K562 (cell line): Measurements from ENCODE around the gene HES5.

Experiments
- ATF2 ChIP-seq: sonication (generic); formaldehyde crosslinking; IDR thresholded peaks from 2 replicates; pipeline ENCODE4 v1.8.1; 2022; ENCODE audit warnings: missing genetic modification reagents
- CTCF ChIP-seq, 3 experiments: IDR thresholded peaks in 2 of 3; conservative IDR thresholded peaks in 1 of 3; 2 replicates each; pipeline ENCODE4 v1.5.1; 2011 to 2012; ENCODE audit warnings: low read length in 3 of 3, mild to moderate bottlenecking in 3 of 3, control low read depth in 2 of 3, improper control_type of control experiment in 1 of 3, inconsistent platforms in 1 of 3, low read depth in 1 of 3, mixed read lengths in 1 of 3, moderate library complexity in 1 of 3; ENCODE audit not compliant: insufficient read depth in 2 of 3
- EZH2 ChIP-seq: IDR thresholded peaks from 2 replicates; pipeline ENCODE4 v1.6.1; 2012; ENCODE audit warnings: low read depth, mild to moderate bottlenecking, inconsistent platforms, low read length, borderline replicate concordance
- JUNB ChIP-seq: fragments of 450-650 bp; formaldehyde crosslinking; conservative IDR thresholded peaks from 2 replicates; pipeline ENCODE4 v1.4.0; 2020; ENCODE audit warnings: mild to moderate bottlenecking
- MAX ChIP-seq: sonication (generic); formaldehyde crosslinking; IDR thresholded peaks from 2 replicates; pipeline ENCODE4 v1.9.0; 2022; ENCODE audit warnings: mild to moderate bottlenecking, missing genetic modification reagents
- MED1 ChIP-seq: sonication (generic); formaldehyde crosslinking; IDR thresholded peaks from 2 replicates; pipeline ENCODE4 v1.8.1; 2023; ENCODE audit warnings: missing genetic modification reagents, borderline replicate concordance
- MYC ChIP-seq, 2 experiments: fragments of 250-450 bp in 1 of 2; sonication (Bioruptor Pico) in 1 of 2; IDR thresholded peaks; 2 replicates each; pipeline versions ENCODE4 v1.5.1 to v1.6.1; 2012 to 2021; ENCODE audit warnings: low read depth in 2 of 2, borderline replicate concordance in 1 of 2, improper control_type of control experiment in 1 of 2, low read length in 1 of 2, mild to moderate bottlenecking in 1 of 2, moderate library complexity in 1 of 2
- ZC3H11A ChIP-seq: IDR thresholded peaks from 2 replicates; pipeline ENCODE4 v1.6.1; 2012; ENCODE audit warnings: low read depth, low read length, improper control_type of control experiment
- ZNF175 ChIP-seq: fragments of 200-800 bp; sonication (Bioruptor generic); IDR thresholded peaks from 2 replicates; pipeline ENCODE4 v1.6.1; 2016; ENCODE audit warnings: low read depth, mild to moderate bottlenecking, missing genetic modification characterization, missing compliant biosample characterization
- ZNF232 ChIP-seq: sonication (generic); formaldehyde crosslinking; IDR thresholded peaks from 2 replicates; pipeline ENCODE4 v1.8.0; 2022; ENCODE audit warnings: mild to moderate bottlenecking, missing genetic modification reagents

DNA sequence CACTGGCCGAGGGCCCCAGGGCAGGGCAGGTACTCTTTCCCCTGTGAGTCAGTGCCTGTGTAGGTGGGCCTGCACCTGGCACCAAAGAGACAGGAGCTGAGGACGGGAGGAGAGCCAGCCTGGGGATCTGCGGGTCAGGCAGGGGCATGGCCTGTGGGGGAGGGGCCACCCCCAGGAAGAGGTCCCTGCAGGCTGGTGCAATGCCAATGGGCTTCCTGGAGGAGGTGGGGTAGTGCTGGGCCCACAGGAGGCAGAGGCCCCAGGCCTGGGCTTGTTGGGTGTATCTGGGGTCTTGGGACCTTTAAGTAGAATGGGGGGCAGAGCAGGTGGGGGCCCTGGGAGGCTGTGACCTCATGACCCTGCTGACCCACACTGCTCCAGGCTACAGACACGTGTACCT, 30.8 kb downstream of the HES5 start:
- no peak for TF ChIP-seq MAX (CRISPR knock-in tag)
- no peak for TF ChIP-seq ZC3H11A
- no peak for TF ChIP-seq ZNF232
- no peak for TF ChIP-seq MYC (IDR thresholded peaks at IDR 0.05; ENCODE audit: low read depth, low read length)
- no peak for TF ChIP-seq MYC (CRISPR knock-in tag; IDR thresholded peaks at IDR 0.05; ENCODE audit: borderline replicate concordance, low read depth)
- no peak for TF ChIP-seq ATF2 (CRISPR knock-in tag)
- no peak for TF ChIP-seq CTCF (IDR thresholded peaks at IDR 0.05 in 2 of 3, conservative IDR thresholded peaks at IDR 0.05 in 1 of 3; ENCODE audit: insufficient read depth in 2 of 3, low read depth in 1 of 3, low read length in 3 of 3)
- no peak for TF ChIP-seq MED1 (CRISPR knock-in tag)
- no peak for TF ChIP-seq ZNF175 (CRISPR knock-in tag)
- no peak for TF ChIP-seq JUNB (CRISPR knock-in tag)
- TF ChIP-seq EZH2: no peak
